HG03196 (cell line): ENCODE data around the gene C1RL.

Experiments used
- ATAC-seq: cut with Tn5 transposase; IDR thresholded peaks from one replicate; pipeline ENCODE4 v1.9.1; 2021; ENCODE audit not compliant: unreplicated experiment

C1RL gene

DNA sequence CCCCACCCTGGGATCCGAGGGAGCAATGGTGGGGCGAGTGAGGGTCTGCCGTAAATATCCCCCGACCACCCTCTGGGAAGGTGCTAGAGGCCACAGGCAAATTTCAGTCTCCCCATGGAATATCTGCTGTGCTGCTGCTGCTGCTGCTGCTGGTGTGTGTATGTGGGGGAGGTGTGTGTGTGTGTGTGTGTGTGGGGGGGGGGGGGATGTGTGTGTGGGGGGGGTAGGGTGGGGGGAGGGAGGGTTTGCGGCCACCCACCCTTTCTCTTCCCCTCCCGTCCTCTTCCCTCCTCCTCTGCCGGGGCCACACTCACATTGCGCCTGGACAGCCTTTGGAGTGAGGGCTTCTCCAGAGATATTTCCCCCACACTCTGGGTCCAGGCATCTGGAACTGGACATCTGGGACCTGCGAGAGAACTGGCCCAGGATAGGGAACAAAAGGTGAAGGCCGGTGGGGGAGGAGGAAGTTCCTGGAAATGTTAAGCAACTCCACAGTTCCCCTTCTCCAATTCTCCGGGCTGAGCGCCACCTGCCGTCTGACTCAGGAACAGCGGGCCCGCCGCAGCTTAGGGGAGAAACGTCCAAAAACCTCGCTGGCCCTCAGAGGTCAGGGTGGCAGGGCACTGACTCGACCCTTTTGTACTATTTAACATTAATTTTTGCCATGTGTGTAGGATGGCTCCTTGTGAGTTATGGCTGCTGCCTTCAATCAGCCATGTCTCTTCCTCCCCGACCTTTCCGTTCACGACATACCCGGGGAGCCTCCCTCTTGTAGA lies at the start of gene C1RL:
C1RL (minus strand) TSS at position 419 of the 776 bp plus-strand sequence; CDS start at position 385, 34 bp downstream.
- ATAC-seq = peak; percentile 39

DNA sequence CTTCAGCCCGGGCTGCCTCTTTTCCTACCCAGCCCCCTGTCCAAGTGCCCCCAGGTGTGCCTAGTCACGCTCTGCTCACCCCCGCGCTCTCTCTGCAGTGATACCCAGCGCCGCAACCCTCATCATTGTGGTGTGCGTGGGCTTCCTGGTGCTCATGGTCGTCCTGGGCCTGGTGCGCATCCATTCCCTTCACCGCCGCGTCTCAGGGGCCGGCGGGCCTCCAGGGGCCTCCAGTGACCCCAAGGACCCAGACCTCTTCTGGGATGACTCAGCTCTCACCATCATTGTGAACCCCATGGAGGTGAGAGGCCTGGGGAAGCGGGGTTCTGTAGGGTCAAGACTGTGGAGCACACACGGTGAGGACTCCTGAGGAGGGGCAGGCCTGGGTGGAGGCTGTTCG lies 48.4 kb upstream of the C1RL start:
- ATAC-seq = no peak

GRCh38 chr12:7156259-7157197 lies 47.5 kb upstream of the C1RL start:
- ATAC-seq = no peak

GRCh38 chr12:7155471-7156034 lies 46.5 kb upstream of the C1RL start:
- ATAC-seq = no peak

GRCh38 chr12:7154901-7155470 lies 46.0 kb upstream of the C1RL start:
- ATAC-seq = no peak

DNA sequence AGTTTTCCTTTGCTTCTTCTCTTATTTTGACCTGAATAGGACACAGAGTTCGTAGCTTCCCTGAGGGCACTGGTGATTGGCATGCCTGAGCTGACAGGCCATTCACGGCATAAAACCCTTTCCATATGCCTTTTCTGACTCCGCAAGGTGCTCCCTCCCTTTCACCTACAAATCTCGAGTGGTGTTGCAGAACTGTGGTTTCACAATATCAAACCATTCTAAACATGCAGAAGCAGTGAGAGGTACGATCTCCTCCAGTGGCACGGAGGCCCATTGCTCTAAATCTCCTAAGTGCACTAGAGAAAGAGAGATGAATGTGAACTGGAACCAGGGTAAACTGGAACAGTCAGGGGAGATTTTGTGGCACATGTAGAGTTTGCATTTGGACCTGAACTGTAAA lies 45.0 kb upstream of the C1RL start:
- ATAC-seq = no peak

- no peak for ATAC-seq
These were observed 43.8 kb upstream of the C1RL start for GRCh38 chr12:7152818-7153217.

DNA sequence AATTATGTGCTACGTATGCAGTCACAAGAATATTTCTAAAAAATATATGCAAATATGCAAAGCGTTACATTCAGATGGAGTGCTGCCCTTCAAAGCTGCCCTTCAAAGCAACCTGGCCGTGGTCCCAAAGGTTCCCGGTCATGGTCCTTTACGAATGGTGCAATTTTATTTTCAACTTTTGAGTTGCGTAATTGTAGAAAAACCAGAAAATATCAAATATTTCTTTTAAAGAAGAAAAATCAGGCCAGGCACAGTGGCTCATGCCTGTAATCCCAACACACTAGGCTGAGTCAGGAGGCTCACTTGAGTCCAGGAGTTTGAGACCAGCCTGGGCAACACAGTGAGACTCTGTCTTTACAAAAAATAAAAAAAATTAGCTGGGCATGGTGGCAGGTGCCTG lies 42.5 kb upstream of the C1RL start:
- ATAC-seq = no peak

DNA sequence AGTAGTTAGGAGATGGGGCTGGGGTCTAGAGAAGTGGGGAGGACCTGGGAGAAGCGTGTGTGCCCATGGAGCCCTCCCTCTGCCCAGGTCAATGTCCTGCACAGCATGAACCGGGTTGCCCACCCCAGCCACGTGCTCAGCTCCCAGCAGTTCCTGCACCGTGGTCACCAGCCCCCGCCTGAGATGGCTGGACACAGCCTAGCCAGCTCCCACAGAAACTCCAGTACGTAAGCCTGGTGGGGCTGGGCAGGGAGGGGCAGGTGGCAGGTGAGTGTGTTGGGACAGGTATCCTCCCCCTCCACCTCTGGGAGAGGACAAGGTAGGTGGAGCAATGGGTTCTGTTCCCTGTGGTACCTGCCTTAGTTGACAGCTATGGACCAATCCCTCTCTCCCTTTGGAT lies 41.8 kb upstream of the C1RL start:
- no peak for ATAC-seq

- ATAC-seq = no peak
These were observed 41.3 kb upstream of the C1RL start for GRCh38 chr12:7150356-7150755.

DNA sequence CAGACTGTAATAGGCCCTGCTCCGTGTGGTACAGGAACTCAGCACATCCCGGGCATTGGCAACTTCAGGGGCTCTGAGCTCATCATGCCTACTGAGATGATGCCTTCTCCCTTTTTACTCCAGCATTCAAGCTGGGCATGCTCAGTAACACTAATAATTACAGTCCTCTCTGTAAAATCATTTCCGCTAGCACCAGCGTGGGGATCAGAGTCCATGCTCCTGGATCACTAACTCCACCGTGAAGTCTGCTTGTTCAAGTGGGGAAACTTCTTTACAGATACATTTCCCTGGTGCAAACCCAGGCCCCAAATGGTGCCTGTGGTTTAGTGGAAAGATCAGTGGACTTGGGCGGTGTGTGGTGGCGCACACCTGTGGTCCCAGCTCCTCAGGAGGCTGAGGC lies 37.9 kb upstream of the C1RL start:
- no peak for ATAC-seq

GRCh38 chr12:7146228-7146627 lies 37.2 kb upstream of the C1RL start:
- ATAC-seq = no peak

GRCh38 chr12:7145671-7146070 lies 36.7 kb upstream of the C1RL start:
- ATAC-seq = no peak

GRCh38 chr12:7144414-7145120 lies 35.6 kb upstream of the C1RL start:
- ATAC-seq = no peak

- ATAC-seq = no peak
These were observed 34.5 kb upstream of the C1RL start for GRCh38 chr12:7143564-7143963.

DNA sequence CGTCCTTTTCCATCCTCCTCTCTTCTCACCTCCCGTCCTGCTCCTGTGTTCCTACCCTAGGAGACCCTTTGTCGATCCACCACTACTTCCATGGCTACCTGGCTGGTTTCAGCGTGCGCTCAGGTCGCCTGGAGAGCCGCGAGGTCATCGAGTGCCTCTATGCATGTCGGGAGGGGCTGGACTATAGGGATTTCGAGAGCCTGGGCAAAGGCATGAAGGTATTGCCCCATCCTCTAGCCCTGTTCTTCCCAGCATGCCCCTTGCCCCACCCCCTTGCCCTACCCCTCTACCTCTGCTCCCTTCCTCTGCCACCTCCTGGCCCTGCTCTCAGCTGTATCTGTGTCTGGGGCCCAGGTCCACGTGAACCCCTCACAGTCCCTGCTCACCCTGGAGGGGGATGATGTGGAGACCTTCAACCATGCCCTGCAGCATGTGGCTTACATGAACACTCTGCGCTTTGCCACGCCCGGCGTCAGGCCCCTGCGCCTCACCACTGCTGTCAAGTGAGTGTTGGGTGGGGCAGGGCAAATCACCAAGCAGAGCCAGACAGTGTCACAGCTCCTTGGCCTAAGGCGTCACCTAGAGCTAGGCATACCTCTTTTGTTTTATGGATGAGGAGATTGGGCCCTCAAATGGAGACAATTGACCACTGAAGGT lies 33.9 kb upstream of the C1RL start:
- ATAC-seq = no peak

DNA sequence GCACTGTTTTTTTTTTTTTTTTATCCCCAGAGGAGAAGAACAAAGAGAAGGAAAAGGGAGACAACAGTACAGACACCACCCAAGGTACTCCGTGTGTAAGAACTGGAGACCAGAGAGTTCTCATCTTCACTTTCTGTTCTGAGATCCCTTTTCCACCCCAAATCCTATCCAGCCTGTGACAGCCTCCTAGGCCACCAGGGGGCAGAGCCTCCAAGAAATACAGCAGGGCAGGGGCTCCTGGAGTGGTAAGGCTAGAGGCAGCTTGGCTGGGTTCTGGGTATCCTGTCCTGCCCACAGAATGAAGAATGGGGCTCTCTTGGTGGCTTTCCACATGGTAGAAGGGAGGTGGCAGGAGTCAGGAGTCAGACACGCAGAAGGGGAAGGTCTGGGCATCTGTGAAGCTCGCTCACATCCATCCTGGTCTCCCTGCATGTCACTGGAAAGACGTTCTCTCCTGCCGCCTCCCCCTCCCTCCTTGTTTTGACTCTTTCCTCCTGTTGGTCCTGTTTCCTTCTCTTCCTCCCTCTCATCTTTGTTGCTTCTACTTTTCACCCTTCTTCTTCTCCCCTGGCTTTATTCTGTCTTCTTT lies 33.1 kb upstream of the C1RL start:
- ATAC-seq = peak; percentile 50

GRCh38 chr12:7141351-7142005 lies 32.5 kb upstream of the C1RL start:
- ATAC-seq = no peak

GRCh38 chr12:7139200-7139599 lies 30.2 kb upstream of the C1RL start:
- no peak for ATAC-seq
